ENCODE measurements around the gene MAP4K5. TPM values are rescaled to one million over a fixed set of nuclear protein-coding genes. Genes with fewer than 3 reads are reported as not detected.
"Not testable (repeated sequence)": the region's sequence is repeated elsewhere in the genome, so short reads cannot be mapped to it uniquely, and the experiment has no call there.

The MAP4K5 gene
- total RNA-seq, 2 experiments from 2014 or later: 22.0 TPM

DNA sequence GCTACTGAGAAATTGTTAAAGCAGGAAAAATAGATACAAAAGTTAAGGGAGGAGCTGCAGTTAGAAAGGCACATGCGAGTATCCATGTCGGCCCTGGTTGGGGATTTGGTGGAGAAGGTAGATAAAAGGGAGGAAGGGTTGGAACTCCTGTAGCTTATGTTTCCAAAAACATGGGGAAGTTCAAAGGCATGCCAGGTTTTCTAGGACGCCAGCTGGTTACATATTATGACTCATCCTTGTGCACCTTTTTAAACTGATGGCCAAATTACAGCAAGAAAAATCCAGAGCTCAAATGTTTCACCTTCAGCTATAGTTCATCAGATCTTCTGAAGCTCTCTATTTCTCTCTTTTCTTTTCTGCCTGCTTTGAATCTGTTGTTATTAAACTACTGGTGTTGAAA, 13.2 kb upstream of the MAP4K5 start:
- Mint-ChIP-seq H3K27me3 (peaks cover 8% of the 10 kb centered on the region), H3K9me3 (no peaks in the 10 kb centered on the region), H3K36me3 (ENCODE audit: low read depth) (no peaks in the 10 kb centered on the region), H3K4me1 (peaks cover 9% of the 10 kb centered on the region), H3K4me3 (no peak overlapping the region), H3K27ac (no peak overlapping the region)
- CTCF ChIA-PET: interaction anchor here (2.0 to 2.2 kb wide), 2 partner anchors 232 to 315 kb away, joined by 7 to 8 read pairs; no protein-coding TSS in a partner anchor
- POLR2A ChIA-PET: interaction anchor here (0.6 kb wide), 1 partner anchor 176 kb away, joined by 3 read pairs; no protein-coding TSS in a partner anchor
- DNase-seq: no peak

DNA sequence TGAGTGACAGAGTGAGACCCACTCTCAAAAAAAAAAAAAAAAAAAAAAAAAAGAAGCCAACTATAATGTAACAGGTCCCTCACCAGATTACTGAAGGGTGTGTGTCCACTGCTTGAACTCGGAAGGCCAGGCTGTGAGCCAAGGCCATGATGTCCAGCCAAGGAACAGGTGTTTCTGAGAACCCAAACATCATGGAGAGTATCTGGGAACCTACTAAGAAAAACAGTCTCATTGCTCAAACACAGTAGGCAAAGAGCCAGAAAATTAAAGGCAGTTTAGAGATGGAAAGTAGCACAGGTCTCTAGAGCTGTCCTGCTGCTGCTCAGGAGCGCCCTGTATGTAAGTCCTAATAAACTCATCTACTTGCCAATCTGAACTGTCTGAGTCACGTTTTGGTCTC, 12.5 kb upstream of the MAP4K5 start:
- Mint-ChIP-seq H3K36me3 (ENCODE audit: low read depth) (no peaks in the 10 kb centered on the region), H3K9me3 (no peaks in the 10 kb centered on the region), H3K27me3 (peaks cover 8% of the 10 kb centered on the region), H3K4me1 (peaks cover 9% of the 10 kb centered on the region), H3K27ac (no peak overlapping the region), H3K4me3 (no peak overlapping the region)
- CTCF ChIA-PET: interaction anchor here (0.6 to 2.2 kb wide), 4 partner anchors 13 to 316 kb away, joined by 3 to 8 read pairs (median 5); no protein-coding TSS in a partner anchor
- POLR2A ChIA-PET: interaction anchor here (0.6 kb wide), 1 partner anchor 175 kb away, joined by 3 read pairs; no protein-coding TSS in a partner anchor
- no peak for DNase-seq

DNA sequence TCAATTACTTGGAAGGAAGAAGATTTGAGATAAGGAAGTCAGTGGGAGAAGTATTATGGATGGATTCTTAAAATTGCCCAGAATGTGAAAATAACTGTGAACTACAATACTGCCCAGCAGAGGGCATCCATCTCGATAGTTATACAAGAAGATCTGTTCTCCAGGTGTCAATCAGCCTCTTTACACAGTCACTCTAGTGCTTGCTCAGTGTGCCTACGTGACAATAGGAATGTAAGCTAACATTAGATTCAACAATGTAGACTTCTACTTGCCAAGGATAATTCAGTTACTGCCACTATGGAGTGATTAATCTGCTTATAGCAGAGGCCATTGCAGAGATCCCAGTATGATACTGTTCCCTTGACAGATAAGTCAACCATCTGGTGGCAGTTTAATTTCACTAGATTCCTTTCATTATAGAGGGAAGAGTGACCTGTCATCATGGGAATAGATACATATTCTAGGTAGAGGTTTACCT, 10.6 kb upstream of the MAP4K5 start:
- H3K4me3 Mint-ChIP-seq: no peak overlapping the region
- H3K36me3 Mint-ChIP-seq (ENCODE audit: low read depth): no peaks in the 10 kb centered on the region
- peak; percentile 35 for DNase-seq
- ChIA-PET POLR2A (no interaction called here), CTCF (interaction anchor here (0.8 to 2.0 kb wide), 14 partner anchors 11 to 317 kb away, joined by 3 to 16 read pairs (median 4); no protein-coding TSS in a partner anchor)
- no peak overlapping the region for H3K27ac Mint-ChIP-seq
- H3K9me3 Mint-ChIP-seq: no peaks in the 10 kb centered on the region
- peaks cover 8% of the 10 kb centered on the region for H3K27me3 Mint-ChIP-seq
- H3K4me1 Mint-ChIP-seq: peaks cover 9% of the 10 kb centered on the region

DNA sequence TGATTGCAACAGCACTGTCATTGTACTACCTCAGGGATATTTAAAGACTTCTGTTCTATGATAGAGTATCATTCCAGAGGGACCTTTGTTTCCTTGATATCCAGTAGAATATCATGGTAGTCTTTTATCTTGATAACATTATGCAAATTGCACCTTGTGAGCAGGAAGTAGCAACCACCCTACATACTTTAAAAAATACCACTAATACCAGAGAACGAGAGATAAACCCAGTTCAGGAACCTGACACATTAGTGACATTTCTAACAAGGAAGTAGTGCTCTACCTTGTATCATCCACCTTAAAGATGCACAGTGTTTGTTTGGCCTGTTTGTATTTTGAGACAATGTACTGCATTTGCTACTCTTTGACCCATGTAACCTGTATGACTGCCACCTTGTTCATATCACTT, 8.8 kb upstream of the MAP4K5 start:
- CTCF ChIA-PET: interaction anchor here (0.6 to 2.2 kb wide), 7 partner anchors 10 to 319 kb away, joined by 3 to 8 read pairs (median 3); no protein-coding TSS in a partner anchor
- H3K4me1 Mint-ChIP-seq: peaks cover 9% of the 10 kb centered on the region
- POLR2A ChIA-PET: no interaction called here

DNA sequence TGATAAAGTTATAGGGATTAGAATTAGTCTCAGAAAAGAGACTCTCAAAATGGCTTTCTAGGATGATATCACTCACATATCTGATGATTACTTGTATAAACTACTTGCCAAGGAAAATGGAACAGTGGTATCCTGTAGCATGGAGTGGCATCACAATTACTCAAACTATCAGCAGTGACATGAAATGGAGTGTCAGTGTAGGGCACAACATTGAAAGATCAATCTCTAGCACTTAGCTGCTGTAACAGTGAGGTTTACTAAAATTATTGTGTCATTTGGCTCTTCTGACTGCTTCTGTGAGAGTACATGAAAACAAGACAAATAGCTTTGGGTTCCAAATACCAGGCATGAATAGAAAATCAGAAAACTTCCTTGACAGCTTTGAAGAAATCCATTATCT, 6.7 kb upstream of the MAP4K5 start:
- H3K36me3 Mint-ChIP-seq (ENCODE audit: low read depth): no peaks in the 10 kb centered on the region
- H3K27ac Mint-ChIP-seq: no peak overlapping the region
- peaks cover 9% of the 10 kb centered on the region for H3K4me1 Mint-ChIP-seq
- POLR2A ChIA-PET: interaction anchor here (1.0 kb wide), 1 partner anchor 302 kb away, joined by 4 read pairs; no protein-coding TSS in a partner anchor
- H3K9me3 Mint-ChIP-seq: no peaks in the 10 kb centered on the region
- H3K27me3 Mint-ChIP-seq: peaks cover 7% of the 10 kb centered on the region
- CTCF ChIA-PET: interaction anchor here (0.9 to 2.3 kb wide), 3 partner anchors 218 to 321 kb away, joined by 4 to 6 read pairs (median 6); no protein-coding TSS in a partner anchor
- DNase-seq: no peak
- no peak overlapping the region for H3K4me3 Mint-ChIP-seq

More for the DNA sequence above, 8.8 kb upstream of the MAP4K5 start:
- H3K9me3 Mint-ChIP-seq: no peaks in the 10 kb centered on the region
- H3K4me3 Mint-ChIP-seq: no peak overlapping the region
- DNase-seq: no peak
- no peak overlapping the region for H3K27ac Mint-ChIP-seq
- peaks cover 8% of the 10 kb centered on the region for H3K27me3 Mint-ChIP-seq
- H3K36me3 Mint-ChIP-seq (ENCODE audit: low read depth): no peaks in the 10 kb centered on the region

DNA sequence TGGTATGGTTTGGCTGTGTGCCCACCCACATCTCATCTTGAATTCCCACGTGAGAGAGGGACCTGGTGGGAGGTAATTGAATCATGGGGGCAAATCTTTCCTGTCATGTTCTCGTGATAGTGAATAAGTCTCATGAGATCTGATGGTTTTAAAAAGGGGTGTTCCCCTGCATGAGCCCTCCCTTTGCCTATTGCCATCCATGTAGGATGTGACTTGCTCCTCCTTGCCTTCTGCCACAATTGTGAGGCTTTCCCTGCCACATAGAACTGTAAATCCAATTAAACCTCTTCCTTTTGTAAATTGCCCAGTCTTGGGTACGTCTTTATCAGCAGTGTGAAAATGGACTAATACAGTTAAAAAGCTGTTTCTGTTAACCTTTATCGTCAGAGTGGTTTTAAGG, 5.7 kb upstream of the MAP4K5 start:
- DNase-seq; H3K4me3 Mint-ChIP-seq; H3K27me3 Mint-ChIP-seq; H3K27ac Mint-ChIP-seq; H3K9me3 Mint-ChIP-seq; POLR2A ChIA-PET; H3K36me3 Mint-ChIP-seq (ENCODE audit: low read depth): not testable (repeated sequence)
- H3K4me1 Mint-ChIP-seq: peaks cover 12% of the 10 kb centered on the region
- CTCF ChIA-PET: interaction anchor here (2.3 kb wide), 1 partner anchor 217 kb away, joined by 6 read pairs; no protein-coding TSS in a partner anchor

DNA sequence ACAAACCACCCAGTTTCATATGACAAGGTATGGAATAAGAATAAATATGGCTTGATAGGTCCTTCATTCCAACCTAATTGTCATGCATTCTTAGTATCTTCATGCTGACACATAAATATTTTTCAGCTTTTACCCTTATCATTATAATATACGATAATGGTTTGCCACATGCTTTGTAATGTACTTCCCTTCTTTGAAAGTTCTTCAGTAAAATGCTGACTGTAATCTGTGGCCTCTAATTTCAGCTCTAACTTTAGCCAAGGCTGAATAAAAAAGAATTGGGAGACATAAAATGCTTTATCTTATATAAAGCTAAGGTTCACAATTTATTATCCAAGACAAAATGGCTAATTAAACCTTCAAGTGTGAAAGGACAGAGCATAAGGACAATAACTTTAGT, 2.6 kb upstream of the MAP4K5 start:
- no peak overlapping the region for H3K27ac Mint-ChIP-seq
- no peaks in the 10 kb centered on the region for H3K9me3 Mint-ChIP-seq
- peaks cover 4% of the 10 kb centered on the region for H3K36me3 Mint-ChIP-seq (ENCODE audit: low read depth)
- ChIA-PET CTCF (interaction anchor here (1.0 kb wide), 1 partner anchor 214 kb away, joined by 5 read pairs; no protein-coding TSS in a partner anchor), POLR2A (no interaction called here)
- H3K4me3 Mint-ChIP-seq: no peak overlapping the region
- no peak for DNase-seq
- peaks cover 25% of the 10 kb centered on the region for H3K4me1 Mint-ChIP-seq
- peaks cover 11% of the 10 kb centered on the region for H3K27me3 Mint-ChIP-seq

DNA sequence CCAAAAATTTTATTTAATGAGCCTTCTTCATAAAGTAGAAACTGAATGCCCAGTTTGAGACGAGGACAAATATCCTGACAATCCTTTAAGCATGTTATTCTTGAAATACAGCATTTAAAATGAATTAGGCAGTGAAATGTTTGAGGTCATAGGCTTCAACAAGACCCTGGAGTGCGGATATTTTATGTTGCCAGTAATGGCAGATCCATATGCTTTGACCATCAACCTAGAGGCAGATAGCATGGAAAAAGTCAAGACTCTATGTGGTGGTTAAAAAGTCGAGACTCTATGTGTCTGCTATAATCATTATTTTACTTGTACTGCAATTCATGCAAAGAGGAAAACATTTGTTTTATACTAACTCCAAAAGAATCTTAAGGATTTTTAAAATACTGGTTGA, 2.0 kb upstream of the MAP4K5 start:
- no peak for DNase-seq
- CTCF ChIA-PET: interaction anchor here (1.0 kb wide), 1 partner anchor 213 kb away, joined by 5 read pairs; no protein-coding TSS in a partner anchor
- POLR2A ChIA-PET: no interaction called here
- Mint-ChIP-seq H3K4me3 (no peak overlapping the region), H3K36me3 (ENCODE audit: low read depth) (peaks cover 4% of the 10 kb centered on the region), H3K4me1 (peaks cover 31% of the 10 kb centered on the region), H3K27ac (no peak overlapping the region), H3K27me3 (peaks cover 11% of the 10 kb centered on the region), H3K9me3 (no peaks in the 10 kb centered on the region)

DNA sequence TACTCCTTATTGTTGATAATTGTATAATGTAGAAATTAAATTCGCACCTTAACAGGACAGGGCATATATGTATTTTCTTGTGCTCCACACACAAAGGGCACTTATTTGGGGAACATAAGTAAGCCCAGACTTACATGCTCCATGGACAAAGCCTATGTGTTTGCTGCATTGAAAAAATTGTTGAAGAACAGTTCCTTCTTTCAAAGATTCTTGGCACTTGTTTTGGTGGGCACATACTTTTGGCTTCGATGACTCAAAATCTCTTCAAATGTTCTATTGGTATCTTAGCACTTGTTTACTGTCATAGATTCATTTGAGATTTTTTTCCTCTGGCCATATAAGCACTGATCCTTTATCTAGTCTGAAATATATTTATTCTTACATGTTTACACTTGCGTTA, 1.4 kb upstream of the MAP4K5 start:
- ChIA-PET CTCF (interaction anchor here (3.0 kb wide), 1 partner anchor 213 kb away, joined by 30 read pairs; no protein-coding TSS in a partner anchor), POLR2A (interaction anchor here (1.2 kb wide), 1 partner anchor 213 kb away, joined by 3 read pairs; no protein-coding TSS in a partner anchor)
- H3K4me1 Mint-ChIP-seq: peaks cover 33% of the 10 kb centered on the region
- H3K9me3 Mint-ChIP-seq: no peaks in the 10 kb centered on the region
- H3K27ac Mint-ChIP-seq: no peak overlapping the region
- peaks cover 11% of the 10 kb centered on the region for H3K27me3 Mint-ChIP-seq
- H3K4me3 Mint-ChIP-seq: no peak overlapping the region
- DNase-seq: no peak
- H3K36me3 Mint-ChIP-seq (ENCODE audit: low read depth): peaks cover 4% of the 10 kb centered on the region

DNA sequence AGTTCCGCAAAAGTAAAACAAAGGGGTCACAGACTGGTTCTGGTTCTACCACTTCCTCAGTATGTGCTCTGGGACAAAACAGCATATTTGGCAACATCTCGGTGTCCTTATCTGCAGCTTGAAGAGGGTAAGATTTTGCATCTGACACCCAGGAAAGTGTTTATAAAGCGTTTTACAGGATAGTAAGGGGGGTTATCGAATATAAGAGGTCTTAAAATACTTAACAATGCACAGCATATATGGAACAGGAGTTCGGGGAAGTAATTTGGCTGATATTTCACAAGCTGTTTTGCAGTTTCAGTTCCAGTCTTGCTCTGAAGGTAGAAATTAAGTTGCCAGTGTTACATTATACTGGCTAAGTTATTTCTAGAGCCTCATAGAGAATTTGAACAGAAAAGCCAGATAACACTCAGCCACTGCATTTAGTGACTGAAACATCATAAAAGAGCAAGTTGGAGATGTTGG, 904 bp upstream of the MAP4K5 start:
- H3K4me3 Mint-ChIP-seq: peak overlapping the region; percentile 77
- peak overlapping the region; percentile 32 for H3K27ac Mint-ChIP-seq
- peaks cover 33% of the 10 kb centered on the region for H3K4me1 Mint-ChIP-seq
- ChIA-PET CTCF (interaction anchor here (3.0 kb wide), 1 partner anchor 212 kb away, joined by 30 read pairs; no protein-coding TSS in a partner anchor), POLR2A (interaction anchor here (1.2 to 2.3 kb wide), 2 partner anchors 212 to 221 kb away, joined by 3 to 17 read pairs; partner anchors contain the start of genes DMAC2L and L2HGDH)
- DNase-seq: no peak
- peaks cover 11% of the 10 kb centered on the region for H3K27me3 Mint-ChIP-seq
- peaks cover 4% of the 10 kb centered on the region for H3K36me3 Mint-ChIP-seq (ENCODE audit: low read depth)
- no peaks in the 10 kb centered on the region for H3K9me3 Mint-ChIP-seq

DNA sequence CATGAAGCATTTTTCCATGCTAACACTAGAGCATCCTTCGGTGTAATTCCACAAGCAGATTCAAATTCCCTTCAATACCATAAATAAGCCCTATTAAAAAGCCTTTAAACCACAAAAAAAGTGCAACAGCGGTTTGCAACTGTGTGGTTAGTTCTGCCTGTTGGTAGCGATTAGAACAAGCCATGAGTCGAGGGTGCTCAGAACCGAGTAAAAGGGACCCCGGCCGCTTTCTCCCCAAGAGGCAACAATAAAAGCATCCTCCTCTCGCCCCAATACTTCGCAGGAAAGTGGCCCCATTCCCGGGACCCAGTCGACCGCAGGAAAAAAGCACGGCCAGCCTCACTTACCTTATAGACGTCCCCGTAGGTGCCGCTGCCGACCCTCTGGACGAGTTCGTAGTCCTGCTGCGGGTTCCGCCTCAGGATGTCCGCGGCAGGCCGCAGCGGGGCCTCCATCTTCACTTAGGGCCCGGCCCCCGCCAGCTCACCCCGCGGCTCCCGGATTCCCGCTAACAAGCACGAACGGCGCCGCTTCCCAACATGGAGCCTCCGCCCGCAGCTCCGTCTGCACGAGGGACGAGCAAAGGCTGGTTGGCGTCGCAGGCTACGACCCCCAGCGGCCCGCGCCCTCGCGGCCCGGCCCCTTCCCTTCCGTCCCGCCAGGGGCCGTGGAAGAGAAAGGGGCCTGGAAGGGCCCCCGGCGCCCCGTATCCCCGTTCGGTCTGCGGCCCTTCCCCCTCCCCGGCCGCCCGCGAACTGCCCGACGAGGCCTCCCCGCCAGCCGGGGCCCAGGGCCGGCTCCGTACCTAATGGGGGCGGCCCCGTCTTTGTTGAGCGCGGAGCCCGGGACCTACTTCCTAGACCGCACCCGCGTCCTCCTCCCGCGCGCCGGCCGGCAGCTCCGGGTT, 521 bp downstream of the MAP4K5 start:
- peak overlapping the region; percentile 85 for H3K4me3 Mint-ChIP-seq
- peaks cover 37% of the 10 kb centered on the region for H3K4me1 Mint-ChIP-seq
- peaks cover 11% of the 10 kb centered on the region for H3K27me3 Mint-ChIP-seq
- ChIA-PET CTCF (interaction anchor here (0.6 to 3.0 kb wide), 10 partner anchors 9 to 416 kb away, joined by 3 to 30 read pairs (median 3); partner anchors contain the start of genes CDKL1, DMAC2L, L2HGDH and VCPKMT), POLR2A (interaction anchor here (0.6 to 2.3 kb wide), 7 partner anchors 15 to 528 kb away, joined by 3 to 17 read pairs (median 4); partner anchors contain the start of genes CDKL1, DMAC2L and L2HGDH)
- H3K9me3 Mint-ChIP-seq: no peaks in the 10 kb centered on the region
- peak; percentile 48 for DNase-seq
- peak overlapping the region; percentile 55 for H3K27ac Mint-ChIP-seq
- peaks cover 7% of the 10 kb centered on the region for H3K36me3 Mint-ChIP-seq (ENCODE audit: low read depth)

DNA sequence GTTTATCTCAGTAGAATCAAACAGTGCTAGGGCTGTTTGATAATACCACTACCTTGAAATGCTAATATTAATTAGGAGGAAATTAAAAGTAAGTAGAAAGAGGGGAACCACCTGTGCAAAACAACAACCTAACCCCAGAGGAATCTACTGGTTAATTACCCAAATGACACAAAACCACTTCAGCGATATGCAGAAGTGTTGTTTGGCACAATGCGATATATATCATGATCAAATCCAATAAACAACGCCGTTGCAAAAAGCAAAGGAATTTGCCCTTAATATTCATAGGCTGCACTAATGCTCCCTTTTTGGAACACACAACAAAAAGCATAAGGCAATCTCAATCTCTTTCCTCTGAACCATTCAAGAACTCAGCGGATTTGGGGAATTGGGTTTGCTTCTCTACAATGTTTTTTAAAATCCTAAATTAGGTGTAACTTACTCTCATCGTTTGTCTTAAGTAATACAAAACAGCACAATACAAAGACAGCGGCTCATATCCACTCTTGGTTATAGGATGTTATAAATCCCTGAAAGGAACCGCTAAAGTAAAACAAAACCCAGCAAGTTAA, 1.5 kb downstream of the MAP4K5 start:
- Mint-ChIP-seq H3K4me3 (peak overlapping the region; percentile 85), H3K27me3 (peaks cover 10% of the 10 kb centered on the region), H3K36me3 (ENCODE audit: low read depth) (peaks cover 10% of the 10 kb centered on the region), H3K4me1 (peaks cover 41% of the 10 kb centered on the region), H3K9me3 (no peaks in the 10 kb centered on the region), H3K27ac (no peak overlapping the region)
- ChIA-PET POLR2A (interaction anchor here (0.8 to 2.3 kb wide), 4 partner anchors 135 to 219 kb away, joined by 3 to 17 read pairs (median 12); partner anchors contain the start of genes CDKL1, DMAC2L and L2HGDH), CTCF (interaction anchor here (1.8 to 3.0 kb wide), 2 partner anchors 8 to 210 kb away, joined by 9 to 30 read pairs; no protein-coding TSS in a partner anchor)
- no peak for DNase-seq
